Stomach (tissue), 9 donors: ENCODE measurements around the gene RSPH4A. TPM values are rescaled to one million over a fixed set of nuclear protein-coding genes. Genes with fewer than 3 reads are reported as not detected.
"Not testable (repeated sequence)": the region's sequence is repeated elsewhere in the genome, so short reads cannot be mapped to it uniquely, and the experiment has no call there.

Experiments
- DNase-seq, 2 donors: peaks; one replicate each; pipeline versions ENCODE4 v3.0.0 to v3.0.0-alpha.2; 2013 to 2019
- H3K27ac ChIP-seq, 5 donors: fragments of 200-600 bp in 4 of 5; sonication (generic) in 4 of 5; one replicate each; pipeline ENCODE4 v1.5.1; 2013 to 2019; ENCODE audit warnings: mild to moderate bottlenecking in 1 of 5, moderate library complexity in 1 of 5
- H3K27me3 ChIP-seq, 3 donors: fragments of 200-600 bp; sonication (generic); one replicate each; pipeline ENCODE4 v1.5.1; 2017 to 2019; ENCODE audit warnings: mixed run types in 1 of 3
- H3K36me3 ChIP-seq, 4 donors: fragments of 200-600 bp; sonication (generic); 1 replicate in 3 of 4; 2 replicates in 1 of 4; pipeline ENCODE4 v1.5.1; 2016 to 2019
- H3K4me1 ChIP-seq, 4 donors: fragments of 200-600 bp; sonication (generic); one replicate each; pipeline ENCODE4 v1.5.1; 2016 to 2019
- H3K4me3 ChIP-seq, 4 donors: fragments of 200-600 bp; sonication (generic) in 3 of 4; one replicate each; pipeline ENCODE4 v1.5.1; 2016 to 2019; ENCODE audit warnings: mild to moderate bottlenecking in 1 of 4
- H3K9me3 ChIP-seq, 4 donors: fragments of 200-600 bp; sonication (generic); one replicate each; pipeline ENCODE4 v1.5.1; 2016 to 2019
- EP300 ChIP-seq: sonication (generic); formaldehyde crosslinking; IDR thresholded peaks from one replicate; pipeline ENCODE4 v1.6.1; 2017; ENCODE audit warnings: antibody characterized with exemption
- POLR2A ChIP-seq, 4 donors: fragments of 450-650 bp; IDR thresholded peaks; one replicate each; pipeline ENCODE4 v1.6.1; 2016; ENCODE audit warnings: antibody characterized with exemption in 4 of 4, control low read depth in 2 of 4, mild to moderate bottlenecking in 1 of 4, moderate library complexity in 1 of 4
- POLR2AphosphoS5 ChIP-seq, 3 donors: sonication (generic); formaldehyde crosslinking; IDR thresholded peaks; one replicate each; pipeline ENCODE4 v1.6.1; 2016; ENCODE audit warnings: antibody characterized with exemption in 3 of 3
- WGBS, 5 donors: extraction: QIAGEN DNeasy Blood & Tissue Kit in 3 of 5; methylation state at CpG; one replicate each; pipeline versions ENCODE4 v1.1.5 to v1.1.7; 2013 to 2018; 5-methylcytosine and 5-hydroxymethylcytosine counted together
- intact Hi-C: fragments of 100-400 bp; cut with DNase I; formaldehyde crosslinking; loops from one replicate; pipeline ENCODE4 v1.15.1; 2023; ENCODE audit warnings: low total_unique reads
- polyA plus RNA-seq, 3 donors: library from polyadenylated mRNA; stranded (reverse); fragments of 200-250 nt; gene quantifications; one replicate each; pipeline ENCODE4 v1.2.3, GENCODE V29; 2013
- total RNA-seq, 5 donors: library from RNA; depleted of rRNA; stranded (reverse); fragments of >200 nt; gene quantifications; one replicate each; pipeline versions ENCODE4 v1.1.0 to v1.2.3, GENCODE V29; 2014 to 2016
- TF ChIP-seq, protein P1 (sequence below), 7 experiments: fragments of 450-650 bp in 4 of 7; fragments of 200-600 bp in 3 of 7; sonication (generic) in 3 of 7; IDR thresholded peaks; one replicate each; pipeline ENCODE4 v1.5.1; 2016 to 2019; ENCODE audit warnings: antibody characterized with exemption in 7 of 7, control low read depth in 2 of 7, mild to moderate bottlenecking in 1 of 7
- donor health status: healthy with polysubstance abuse.
- donor health status: Bipolar disorder and iron deficiency.
- donor health status: healthy.

The RSPH4A gene
- total and polyA plus RNA-seq, 8 donors, result under 0.01 to 5.3 (median 0.25) TPM; not detected in 2

DNA sequence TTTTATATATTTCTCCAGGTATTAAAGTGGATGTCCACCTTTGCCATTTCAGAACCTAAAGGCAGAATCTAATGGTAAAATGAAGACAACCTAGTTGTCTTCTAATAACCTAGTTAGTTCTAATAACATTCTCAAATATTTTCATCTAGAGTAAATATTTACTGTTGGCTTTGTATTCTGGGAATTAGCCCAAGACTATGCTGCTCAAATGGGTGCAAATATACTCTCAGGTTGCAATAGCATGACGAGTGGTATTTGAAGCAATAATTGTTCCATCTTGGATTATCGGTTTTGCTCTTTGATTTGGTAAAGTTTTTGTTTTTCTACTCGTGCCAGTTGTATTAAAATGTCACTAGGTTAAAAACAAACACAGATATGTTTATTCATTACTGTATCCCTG, 21.0 kb upstream of the RSPH4A start:
- Histone ChIP-seq H3K27ac (no peak overlapping the region), H3K27me3 (no peaks in the 10 kb centered on the region), H3K9me3 (no peaks in the 10 kb centered on the region), H3K36me3 (peaks cover 16 to 70% (median 51%) of the 10 kb centered on the region in 4 donors), H3K4me1 (peaks cover 0 to 2% (median 0%) of the 10 kb centered on the region in 4 donors), H3K4me3 (no peak overlapping the region)
- intact Hi-C loops, result no loop called here
- DNase-seq, result no peak
- WGBS, 5 donors, result 21 to 64% (median 30%) methylated on average over 3 of the region's 3 CpGs
- TF ChIP-seq, protein P1, sequence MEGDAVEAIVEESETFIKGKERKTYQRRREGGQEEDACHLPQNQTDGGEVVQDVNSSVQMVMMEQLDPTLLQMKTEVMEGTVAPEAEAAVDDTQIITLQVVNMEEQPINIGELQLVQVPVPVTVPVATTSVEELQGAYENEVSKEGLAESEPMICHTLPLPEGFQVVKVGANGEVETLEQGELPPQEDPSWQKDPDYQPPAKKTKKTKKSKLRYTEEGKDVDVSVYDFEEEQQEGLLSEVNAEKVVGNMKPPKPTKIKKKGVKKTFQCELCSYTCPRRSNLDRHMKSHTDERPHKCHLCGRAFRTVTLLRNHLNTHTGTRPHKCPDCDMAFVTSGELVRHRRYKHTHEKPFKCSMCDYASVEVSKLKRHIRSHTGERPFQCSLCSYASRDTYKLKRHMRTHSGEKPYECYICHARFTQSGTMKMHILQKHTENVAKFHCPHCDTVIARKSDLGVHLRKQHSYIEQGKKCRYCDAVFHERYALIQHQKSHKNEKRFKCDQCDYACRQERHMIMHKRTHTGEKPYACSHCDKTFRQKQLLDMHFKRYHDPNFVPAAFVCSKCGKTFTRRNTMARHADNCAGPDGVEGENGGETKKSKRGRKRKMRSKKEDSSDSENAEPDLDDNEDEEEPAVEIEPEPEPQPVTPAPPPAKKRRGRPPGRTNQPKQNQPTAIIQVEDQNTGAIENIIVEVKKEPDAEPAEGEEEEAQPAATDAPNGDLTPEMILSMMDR (IDR thresholded peaks at IDR 0.05), result no peak

DNA sequence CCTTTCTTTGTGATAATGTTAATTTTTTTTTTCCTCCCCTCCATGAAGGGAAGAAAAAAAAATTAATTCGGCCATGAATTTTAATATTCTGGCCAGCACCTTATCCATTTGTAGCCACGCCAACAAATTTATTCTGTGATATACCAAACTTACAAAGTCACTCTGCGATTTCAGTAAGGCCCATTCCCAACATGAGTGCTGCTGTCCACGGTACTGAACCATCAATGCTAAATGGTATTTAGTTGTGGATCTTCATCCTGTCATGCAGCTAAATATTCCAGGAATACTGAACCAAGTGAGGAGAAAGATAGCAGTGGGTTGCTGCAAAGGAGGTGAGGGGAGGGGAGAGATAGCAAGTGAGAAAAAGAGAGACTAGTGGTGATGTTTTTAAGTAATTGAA, 19.5 kb upstream of the RSPH4A start:
- peak in 1 of 2 donors; percentile 53 for DNase-seq
- Histone ChIP-seq H3K27me3 (no peaks in the 10 kb centered on the region), H3K27ac (no peak overlapping the region), H3K36me3 (peaks cover 10 to 54% (median 44%) of the 10 kb centered on the region in 4 donors), H3K9me3 (no peaks in the 10 kb centered on the region), H3K4me3 (no peak overlapping the region), H3K4me1 (peaks cover 0 to 2% (median 0%) of the 10 kb centered on the region in 4 donors)
- intact Hi-C loops, result no loop called here
- WGBS, 5 donors, result 80 to 87% (median 80%) methylated on average over 4 of the region's 4 CpGs
- TF ChIP-seq, protein P1 (IDR thresholded peaks at IDR 0.05), result no peak
- no peak for TF ChIP-seq POLR2A (IDR thresholded peaks at IDR 0.05)
- no peak for TF ChIP-seq EP300
- TF ChIP-seq POLR2AphosphoS5 (IDR thresholded peaks at IDR 0.05), result no peak

DNA sequence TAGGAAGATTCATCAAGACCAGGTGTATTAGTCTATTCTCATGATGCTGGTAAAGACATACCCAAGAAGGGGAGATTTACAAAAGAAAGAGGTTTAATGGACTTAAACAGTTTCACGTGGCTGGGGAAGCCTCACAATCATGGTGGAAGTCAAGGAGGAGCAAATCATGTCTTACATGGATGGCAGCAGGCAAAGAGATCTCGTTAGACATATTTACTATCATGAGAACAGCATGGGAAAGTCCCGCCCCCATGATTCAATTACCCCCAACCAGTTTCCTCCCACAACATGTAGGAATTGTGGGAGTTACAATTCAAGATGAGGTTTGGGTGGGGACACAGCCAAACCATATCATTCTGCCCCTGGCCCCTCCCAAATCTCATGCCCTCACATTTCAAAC, 12.4 kb upstream of the RSPH4A start:
- H3K4me1 ChIP-seq, DNase-seq, H3K4me3 ChIP-seq, H3K27ac ChIP-seq, H3K27me3 ChIP-seq, intact Hi-C loops, H3K9me3 ChIP-seq: not testable (repeated sequence)
- H3K36me3 ChIP-seq, result peaks cover 0 to 37% (median 25%) of the 10 kb centered on the region in 4 donors
- WGBS, 5 donors, result 89 to 96% (median 91%) methylated on average over 3 of the region's 3 CpGs

DNA sequence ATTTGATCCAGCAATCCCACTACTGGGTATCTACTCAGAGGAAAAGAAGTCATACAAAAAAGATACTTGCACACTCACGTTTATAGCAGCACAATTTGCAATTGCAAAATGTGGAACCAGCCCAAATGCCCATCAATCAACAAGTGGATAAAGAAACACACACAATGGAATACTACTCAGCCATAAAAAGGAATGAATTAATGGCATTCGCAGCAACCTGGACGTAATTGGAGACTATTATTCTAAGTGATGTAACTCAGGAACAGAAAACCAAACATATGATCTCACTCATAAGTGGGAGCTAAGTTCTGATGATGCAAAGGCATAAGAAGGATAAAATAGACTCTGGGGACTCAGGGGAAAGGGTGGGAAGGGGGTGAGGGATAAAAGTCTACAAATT, 11.4 kb upstream of the RSPH4A start:
- H3K9me3 ChIP-seq, H3K4me1 ChIP-seq, DNase-seq, H3K27me3 ChIP-seq, H3K4me3 ChIP-seq, intact Hi-C loops, H3K27ac ChIP-seq: not testable (repeated sequence)
- 86 to 97% (median 91%) methylated on average over 3 of the region's 3 CpGs for WGBS, 5 donors
- peaks cover 0 to 37% (median 23%) of the 10 kb centered on the region in 4 donors for H3K36me3 ChIP-seq

DNA sequence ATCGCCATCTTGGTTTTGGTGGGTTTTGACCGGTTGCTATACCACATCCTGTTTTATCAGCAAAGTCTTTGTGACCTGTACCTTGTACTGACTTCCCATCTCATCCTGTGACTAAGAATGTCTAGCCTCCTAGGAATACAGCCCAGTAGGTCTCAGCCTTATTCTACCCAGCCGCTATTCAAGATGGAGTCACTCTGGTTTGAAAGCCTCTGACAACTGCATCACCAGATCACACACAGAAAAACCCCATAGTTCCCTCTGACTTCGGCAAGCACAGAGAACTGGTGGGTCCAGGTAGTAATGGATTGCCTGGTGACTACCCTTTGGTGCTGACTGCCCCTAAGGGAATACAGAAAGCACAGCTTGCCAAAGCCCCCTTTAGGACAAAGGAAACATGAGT, 10.3 kb upstream of the RSPH4A start:
- intact Hi-C loops, result no loop called here
- no peaks in the 10 kb centered on the region for H3K4me1 ChIP-seq
- TF ChIP-seq EP300 (no peak), POLR2AphosphoS5 (IDR thresholded peaks at IDR 0.05) (no peak)
- no peaks in the 10 kb centered on the region for H3K27me3 ChIP-seq
- no peak overlapping the region for H3K27ac ChIP-seq
- no peaks in the 10 kb centered on the region for H3K9me3 ChIP-seq
- H3K36me3 ChIP-seq, result peaks cover 0 to 33% (median 21%) of the 10 kb centered on the region in 4 donors
- no peak for DNase-seq
- no peak overlapping the region for H3K4me3 ChIP-seq
- WGBS, 5 donors, result 92 to 98% (median 94%) methylated on average over 4 of the region's 4 CpGs

DNA sequence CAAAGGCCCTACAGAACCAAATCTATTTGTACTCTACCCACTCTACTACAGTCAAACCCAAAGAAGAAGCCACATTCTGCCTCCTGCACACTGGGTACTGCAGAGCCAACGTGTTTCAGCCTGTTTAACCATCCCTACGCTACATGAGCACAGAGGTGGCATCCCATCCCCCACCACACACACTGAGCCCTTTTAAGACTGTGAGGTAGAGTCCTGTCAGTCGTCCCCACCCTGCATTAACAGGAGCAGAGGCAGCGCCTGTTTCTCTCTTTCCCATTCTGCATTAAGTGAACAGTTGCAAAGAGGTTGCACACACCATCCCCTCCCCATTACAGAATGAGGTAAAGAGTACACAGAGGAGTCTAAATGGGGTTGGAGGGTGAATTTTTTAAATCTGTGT, 5.2 kb upstream of the RSPH4A start:
- no peak overlapping the region for H3K4me3 ChIP-seq
- H3K9me3 ChIP-seq, result no peaks in the 10 kb centered on the region
- peaks cover 0 to 4% (median 3%) of the 10 kb centered on the region in 4 donors for H3K36me3 ChIP-seq
- H3K4me1 ChIP-seq, result peaks cover 0 to 8% (median 3%) of the 10 kb centered on the region in 4 donors
- TF ChIP-seq, protein P1 (IDR thresholded peaks at IDR 0.05), result no peak
- TF ChIP-seq POLR2A (IDR thresholded peaks at IDR 0.05), result no peak
- TF ChIP-seq POLR2AphosphoS5 (IDR thresholded peaks at IDR 0.05), result no peak
- TF ChIP-seq EP300, result no peak
- H3K27ac ChIP-seq, result no peak overlapping the region
- intact Hi-C loops, result no loop called here
- WGBS, 5 donors, result 63 to 74% (median 65%) methylated on average over 4 of the region's 4 CpGs
- H3K27me3 ChIP-seq, result no peaks in the 10 kb centered on the region
- no peak for DNase-seq
